ENCODE measurements around the gene MAD1L1. TPM values are rescaled to one million over a fixed set of nuclear protein-coding genes. Genes with fewer than 3 reads are reported as not detected.

The MAD1L1 gene
- total RNA-seq, 1 experiment from 2014 or later: 38.5 TPM

- H3K4me3 ChIP-seq (replicated peaks in 1 of 2; ENCODE audit: low read depth in 1 of 2, low read length in 2 of 2): no peak overlapping the region
- intact Hi-C loops (cut with micrococcal nuclease): no loop called here
- ATAC-seq: no peak
- no TSS peak for BruUV-seq (replicated peaks)
- no peaks in the 10 kb centered on the region for H4K20me1 ChIP-seq (ENCODE audit: insufficient read depth)
- no peaks in the 10 kb centered on the region for H3K9me2 ChIP-seq (ENCODE audit: insufficient read depth)
- ChIA-PET CTCF (no interaction called here), RAD21 (ENCODE audit: low non-redundant PET in 1 of 2, low total read pairs in 2 of 2, uncharacterized antibody in 2 of 2, unreplicated experiment in 2 of 2) (no interaction called here), POLR2A (no interaction called here)
- no peaks in the 10 kb centered on the region for H3K36me3 ChIP-seq (ENCODE audit: control insufficient read depth in 1 of 2, insufficient read depth in 2 of 2, low read length in 2 of 2)
- no peak overlapping the region for H3K4me2 ChIP-seq (ENCODE audit: low read length)
- TF ChIP-seq SRF (IDR thresholded peaks at IDR 0.05; ENCODE audit: low read depth) (no peak), ATF3 (IDR thresholded peaks at IDR 0.05) (no peak), ZFX (IDR thresholded peaks at IDR 0.05) (no peak), ELF1 (IDR thresholded peaks at IDR 0.05; ENCODE audit: borderline replicate concordance, low read depth) (no peak), SP1 (IDR thresholded peaks at IDR 0.05; ENCODE audit: low read depth) (no peak)
- H3K4me1 ChIP-seq (ENCODE audit: control insufficient read depth in 1 of 2, insufficient read depth in 2 of 2, low read length in 2 of 2): no peaks in the 10 kb centered on the region
- DNase-seq (ENCODE audit: low read depth, low spot score): no peak
- no peaks in the 10 kb centered on the region for H3K27me3 ChIP-seq (ENCODE audit: insufficient read depth, low read length)
- no peak overlapping the region for H2AFZ ChIP-seq (ENCODE audit: low read depth, low read length, poor library complexity, severe bottlenecking)
- no peaks in the 10 kb centered on the region for H3K79me2 ChIP-seq (ENCODE audit: insufficient read depth, low read length)
- no peak overlapping the region for H3K27ac ChIP-seq (ENCODE audit: low read depth, low read length)
- no peak overlapping the region for H3K9ac ChIP-seq (ENCODE audit: low read length)
- H3K9me3 ChIP-seq (ENCODE audit: control insufficient read depth in 1 of 2, insufficient read depth in 1 of 2, low read depth in 1 of 2, low read length in 2 of 2): no peaks in the 10 kb centered on the region
Measured at GRCh38 chr7:1952169-1952760, 280.5 kb downstream of the MAD1L1 start.

- no peaks in the 10 kb centered on the region for H3K79me2 ChIP-seq (ENCODE audit: insufficient read depth, low read length)
- TF ChIP-seq POLR2A (IDR thresholded peaks at IDR 0.05; ENCODE audit: borderline replicate concordance, extremely low read depth, insufficient read depth, insufficient read length) (no peak), RAD21 (IDR thresholded peaks at IDR 0.05; ENCODE audit: low read depth) (no peak), ATF3 (IDR thresholded peaks at IDR 0.05) (no peak), POLR2AphosphoS5 (IDR thresholded peaks at IDR 0.05; ENCODE audit: low read depth, low read length) (no peak)
- POLR2A ChIA-PET: no interaction called here
- no peak overlapping the region for H3K4me2 ChIP-seq (ENCODE audit: low read length)
- no peaks in the 10 kb centered on the region for H3K27me3 ChIP-seq (ENCODE audit: insufficient read depth, low read length)
- ATAC-seq (no peak), DNase-seq (ENCODE audit: low read depth, low spot score) (no peak)
- no peaks in the 10 kb centered on the region for H4K20me1 ChIP-seq (ENCODE audit: insufficient read depth)
- no peaks in the 10 kb centered on the region for H3K4me1 ChIP-seq (ENCODE audit: control insufficient read depth in 1 of 2, insufficient read depth in 2 of 2, low read length in 2 of 2)
- BruUV-seq (replicated peaks): no TSS peak
- no peak overlapping the region for H3K27ac ChIP-seq (ENCODE audit: low read depth, low read length)
- no peak overlapping the region for H3K9ac ChIP-seq (ENCODE audit: low read length)
- no peak overlapping the region for H3K4me3 ChIP-seq (replicated peaks in 1 of 2; ENCODE audit: low read depth in 1 of 2, low read length in 2 of 2)
- no peaks in the 10 kb centered on the region for H3K9me3 ChIP-seq (ENCODE audit: control insufficient read depth in 1 of 2, insufficient read depth in 1 of 2, low read depth in 1 of 2, low read length in 2 of 2)
- no peak overlapping the region for H2AFZ ChIP-seq (ENCODE audit: low read depth, low read length, poor library complexity, severe bottlenecking)
- H3K9me2 ChIP-seq (ENCODE audit: insufficient read depth): no peaks in the 10 kb centered on the region
- RAD21 ChIA-PET (ENCODE audit: low non-redundant PET in 1 of 2, low total read pairs in 2 of 2, uncharacterized antibody in 2 of 2, unreplicated experiment in 2 of 2): no interaction called here
- intact Hi-C loops (cut with micrococcal nuclease): no loop called here
- H3K36me3 ChIP-seq (ENCODE audit: control insufficient read depth in 1 of 2, insufficient read depth in 2 of 2, low read length in 2 of 2): no peaks in the 10 kb centered on the region
- CTCF ChIA-PET: no interaction called here
Measured at GRCh38 chr7:1951600-1951999, 281.1 kb downstream of the MAD1L1 start.
